Esophagus squamous epithelium (tissue), 4 donors: ENCODE measurements around the gene MYO1D.

Experiments
- CTCF ChIP-seq, 6 experiments: fragments of 450-650 bp in 4 of 6; fragments of 200-600 bp in 2 of 6; sonication (generic) in 2 of 6; IDR thresholded peaks; one replicate each; pipeline ENCODE4 v1.5.1; 2016 to 2019; ENCODE audit warnings: antibody characterized with exemption in 6 of 6, mild to moderate bottlenecking in 4 of 6, moderate library complexity in 4 of 6
- POLR2A ChIP-seq, 4 donors: fragments of 450-650 bp; IDR thresholded peaks; one replicate each; pipeline ENCODE4 v1.6.1; 2017; ENCODE audit warnings: antibody characterized with exemption in 4 of 4, mild to moderate bottlenecking in 4 of 4, moderate library complexity in 3 of 4

- no peak for TF ChIP-seq POLR2A (IDR thresholded peaks at IDR 0.05)
- TF ChIP-seq CTCF (IDR thresholded peaks at IDR 0.05) = no peak
Measured at GRCh38 chr17:32460054-32460453, 416.9 kb downstream of the MYO1D start.
